ENCODE data around the gene TRIM65.

- TF ChIP-seq CTCF (IDR thresholded peaks at IDR 0.05) (no peak), POLR2A (IDR thresholded peaks at IDR 0.05) (no peak), EP300 (IDR thresholded peaks at IDR 0.05) (no peak), POLR2AphosphoS5 (IDR thresholded peaks at IDR 0.05) (no peak)
Observed at GRCh38 chr17:75875182-75875939, 21.4 kb downstream of the TRIM65 start.
